ENCODE measurements around the gene SLC35B3.

DNA sequence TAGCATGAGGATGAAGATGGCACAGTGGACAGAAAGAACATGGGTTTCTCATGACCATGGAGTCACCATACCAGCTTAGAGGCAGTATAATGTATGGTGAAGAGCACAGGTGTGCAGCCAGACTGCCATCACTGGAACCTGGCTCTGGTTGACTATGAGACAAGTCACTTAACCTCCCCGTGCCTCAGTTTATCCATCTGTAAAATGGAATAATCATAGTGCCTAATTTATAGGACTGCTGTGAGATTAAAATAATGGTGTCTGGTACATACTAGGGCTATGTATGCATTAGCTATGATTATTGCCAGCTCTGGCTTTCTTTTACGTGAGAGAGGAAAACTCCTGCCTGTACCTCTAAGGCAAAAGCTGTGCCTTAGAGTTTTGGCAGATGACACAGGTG lies 19.4 kb downstream of the SLC35B3 start:
- TF ChIP-seq, protein P1, sequence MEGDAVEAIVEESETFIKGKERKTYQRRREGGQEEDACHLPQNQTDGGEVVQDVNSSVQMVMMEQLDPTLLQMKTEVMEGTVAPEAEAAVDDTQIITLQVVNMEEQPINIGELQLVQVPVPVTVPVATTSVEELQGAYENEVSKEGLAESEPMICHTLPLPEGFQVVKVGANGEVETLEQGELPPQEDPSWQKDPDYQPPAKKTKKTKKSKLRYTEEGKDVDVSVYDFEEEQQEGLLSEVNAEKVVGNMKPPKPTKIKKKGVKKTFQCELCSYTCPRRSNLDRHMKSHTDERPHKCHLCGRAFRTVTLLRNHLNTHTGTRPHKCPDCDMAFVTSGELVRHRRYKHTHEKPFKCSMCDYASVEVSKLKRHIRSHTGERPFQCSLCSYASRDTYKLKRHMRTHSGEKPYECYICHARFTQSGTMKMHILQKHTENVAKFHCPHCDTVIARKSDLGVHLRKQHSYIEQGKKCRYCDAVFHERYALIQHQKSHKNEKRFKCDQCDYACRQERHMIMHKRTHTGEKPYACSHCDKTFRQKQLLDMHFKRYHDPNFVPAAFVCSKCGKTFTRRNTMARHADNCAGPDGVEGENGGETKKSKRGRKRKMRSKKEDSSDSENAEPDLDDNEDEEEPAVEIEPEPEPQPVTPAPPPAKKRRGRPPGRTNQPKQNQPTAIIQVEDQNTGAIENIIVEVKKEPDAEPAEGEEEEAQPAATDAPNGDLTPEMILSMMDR (IDR thresholded peaks at IDR 0.05 in 8 of 11, conservative IDR thresholded peaks at IDR 0.05 in 3 of 11), result no peak
- TF ChIP-seq POLR2A (IDR thresholded peaks at IDR 0.05), result no peak
- TF ChIP-seq POLR2AphosphoS5 (IDR thresholded peaks at IDR 0.05), result no peak
